ENCODE measurements around the gene PIGK.

PIGK gene

DNA sequence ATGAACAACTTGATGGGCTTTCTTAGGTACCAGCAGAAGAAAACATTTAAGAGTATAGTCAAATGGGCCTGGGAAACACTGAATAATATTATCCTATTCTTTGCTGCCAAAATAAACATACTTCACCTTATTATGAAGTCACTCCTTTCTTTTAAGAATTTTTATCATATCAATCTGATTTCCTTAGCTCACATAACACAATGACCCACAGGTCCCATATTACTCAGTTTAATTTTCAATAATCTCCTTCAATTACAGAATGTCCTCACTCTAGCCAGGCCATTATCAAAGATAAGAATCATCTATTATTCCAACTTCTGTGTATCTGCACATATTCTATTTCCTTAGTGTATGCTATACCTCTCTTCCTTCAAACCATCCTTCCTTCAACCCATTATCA is 63.0 kb downstream of the PIGK start:
- Histone ChIP-seq H3K9ac (ENCODE audit: low read depth, low read length) (no peak overlapping the region), H3K36me3 (ENCODE audit: control insufficient read depth, insufficient read depth, low read length) (peaks cover 16% of the 10 kb centered on the region; the same call in 1 of the 2 replicates), H3K9me3 (ENCODE audit: control insufficient read depth, insufficient read depth, low read length) (peaks cover 4% of the 10 kb centered on the region; the same call in 1 of the 2 replicates), H3K27me3 (ENCODE audit: control insufficient read depth, insufficient read depth, low read length) (no peaks in the 10 kb centered on the region), H3K4me3 (ENCODE audit: low read depth, low read length) (no peak overlapping the region), H3K4me1 (ENCODE audit: control insufficient read depth, insufficient read depth, low read length) (no peaks in the 10 kb centered on the region), H3K27ac (ENCODE audit: low read depth, low read length) (no peak overlapping the region)

DNA sequence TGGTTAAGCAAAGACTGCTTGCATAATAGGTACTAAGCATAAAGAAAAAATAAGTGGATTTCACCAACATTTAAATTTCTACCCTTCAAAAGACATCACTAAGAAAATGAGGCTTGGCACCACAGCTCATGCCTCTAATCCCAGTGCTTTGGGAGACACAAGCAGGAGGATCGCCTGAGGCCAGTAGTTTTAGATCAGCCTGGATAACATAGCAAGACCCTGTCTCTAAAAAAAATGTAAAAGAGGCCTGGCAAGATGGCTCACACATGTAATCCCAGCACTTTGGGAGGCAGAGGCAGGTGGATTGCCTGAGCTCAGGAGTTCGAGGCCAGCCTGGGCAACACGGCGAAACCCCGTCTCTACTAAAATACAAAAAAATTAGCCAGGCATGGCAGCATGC is 73.0 kb downstream of the PIGK start:
- Histone ChIP-seq H3K4me3 (ENCODE audit: low read depth, low read length) (no peak overlapping the region), H3K9ac (ENCODE audit: low read depth, low read length) (no peak overlapping the region), H3K36me3 (ENCODE audit: control insufficient read depth, insufficient read depth, low read length) (no peaks in the 10 kb centered on the region)

GRCh38 chr1:77143529-77144121 is 75.6 kb downstream of the PIGK start:
- H3K9ac ChIP-seq (ENCODE audit: low read depth, low read length), result no peak overlapping the region
- no peaks in the 10 kb centered on the region for H3K36me3 ChIP-seq (ENCODE audit: control insufficient read depth, insufficient read depth, low read length)
- H3K27ac ChIP-seq (ENCODE audit: low read depth, low read length), result no peak overlapping the region

More for the DNA sequence above, 73.0 kb downstream of the PIGK start:
- Histone ChIP-seq H3K27ac (ENCODE audit: low read depth, low read length) (no peak overlapping the region), H3K4me1 (ENCODE audit: control insufficient read depth, insufficient read depth, low read length) (no peaks in the 10 kb centered on the region), H3K27me3 (ENCODE audit: control insufficient read depth, insufficient read depth, low read length) (no peaks in the 10 kb centered on the region), H3K9me3 (ENCODE audit: control insufficient read depth, insufficient read depth, low read length) (no peaks in the 10 kb centered on the region)

DNA sequence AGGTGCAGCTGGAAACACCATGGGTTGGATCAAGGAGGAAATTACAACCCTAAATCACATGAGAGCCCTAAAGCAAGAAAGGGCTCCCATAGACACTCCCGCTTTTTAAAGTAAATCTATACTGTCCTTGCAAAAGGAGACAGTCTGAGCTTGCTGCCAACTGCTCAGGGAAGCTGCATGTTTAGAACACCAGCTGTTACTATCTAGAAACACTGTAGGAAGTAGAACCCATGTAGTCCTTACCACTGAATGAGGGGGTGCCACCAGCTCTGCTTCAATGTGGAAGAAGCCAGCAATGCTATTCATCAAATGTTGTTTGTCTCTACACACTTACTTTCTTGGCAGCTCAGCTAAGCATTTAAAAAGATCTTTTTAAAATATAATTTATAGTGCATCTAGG is 79.8 kb downstream of the PIGK start:
- Histone ChIP-seq H3K9ac (ENCODE audit: low read depth, low read length) (no peak overlapping the region), H3K27me3 (ENCODE audit: control insufficient read depth, insufficient read depth, low read length) (no peaks in the 10 kb centered on the region), H3K9me3 (ENCODE audit: control insufficient read depth, insufficient read depth, low read length) (no peaks in the 10 kb centered on the region), H3K4me1 (ENCODE audit: control insufficient read depth, insufficient read depth, low read length) (no peaks in the 10 kb centered on the region), H3K4me3 (ENCODE audit: low read depth, low read length) (no peak overlapping the region), H3K36me3 (ENCODE audit: control insufficient read depth, insufficient read depth, low read length) (no peaks in the 10 kb centered on the region), H3K27ac (ENCODE audit: low read depth, low read length) (no peak overlapping the region)

More at GRCh38 chr1:77143529-77144121, 75.6 kb downstream of the PIGK start:
- H3K9me3 ChIP-seq (ENCODE audit: control insufficient read depth, insufficient read depth, low read length), result no peaks in the 10 kb centered on the region
- no peaks in the 10 kb centered on the region for H3K27me3 ChIP-seq (ENCODE audit: control insufficient read depth, insufficient read depth, low read length)
- H3K4me3 ChIP-seq (ENCODE audit: low read depth, low read length), result no peak overlapping the region
- H3K4me1 ChIP-seq (ENCODE audit: control insufficient read depth, insufficient read depth, low read length), result no peaks in the 10 kb centered on the region

DNA sequence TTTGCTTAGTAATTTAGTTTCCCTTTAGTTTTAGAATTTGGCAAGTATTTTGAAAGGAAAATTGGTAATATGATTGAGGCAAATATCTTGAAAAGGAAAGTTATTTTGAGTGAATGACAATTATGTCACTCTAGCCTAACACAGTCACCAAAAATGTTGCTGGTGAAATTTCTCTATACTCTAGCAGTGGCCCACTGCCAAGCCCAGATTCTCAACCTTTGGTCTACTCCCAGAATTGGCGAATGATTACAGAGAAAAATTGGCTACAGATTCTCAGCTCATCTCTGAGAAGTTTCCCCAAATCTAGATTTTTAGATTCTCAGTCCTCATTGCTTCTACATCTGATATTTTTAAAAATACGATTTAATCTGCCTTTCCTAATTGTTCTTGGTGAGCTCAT is 84.9 kb downstream of the PIGK start:
- Histone ChIP-seq H3K36me3 (ENCODE audit: control insufficient read depth, insufficient read depth, low read length) (no peaks in the 10 kb centered on the region), H3K27me3 (ENCODE audit: control insufficient read depth, insufficient read depth, low read length) (no peaks in the 10 kb centered on the region), H3K4me3 (ENCODE audit: low read depth, low read length) (no peak overlapping the region), H3K27ac (ENCODE audit: low read depth, low read length) (no peak overlapping the region), H3K4me1 (ENCODE audit: control insufficient read depth, insufficient read depth, low read length) (no peaks in the 10 kb centered on the region), H3K9me3 (ENCODE audit: control insufficient read depth, insufficient read depth, low read length) (no peaks in the 10 kb centered on the region), H3K9ac (ENCODE audit: low read depth, low read length) (no peak overlapping the region)

GRCh38 chr1:77133731-77134358 is 85.4 kb downstream of the PIGK start:
- no peaks in the 10 kb centered on the region for H3K36me3 ChIP-seq (ENCODE audit: control insufficient read depth, insufficient read depth, low read length)
- H3K27me3 ChIP-seq (ENCODE audit: control insufficient read depth, insufficient read depth, low read length), result no peaks in the 10 kb centered on the region
- H3K9me3 ChIP-seq (ENCODE audit: control insufficient read depth, insufficient read depth, low read length), result no peaks in the 10 kb centered on the region
- H3K9ac ChIP-seq (ENCODE audit: low read depth, low read length), result no peak overlapping the region
- no peak overlapping the region for H3K27ac ChIP-seq (ENCODE audit: low read depth, low read length)
- H3K4me1 ChIP-seq (ENCODE audit: control insufficient read depth, insufficient read depth, low read length), result no peaks in the 10 kb centered on the region
- H3K4me3 ChIP-seq (ENCODE audit: low read depth, low read length), result no peak overlapping the region

DNA sequence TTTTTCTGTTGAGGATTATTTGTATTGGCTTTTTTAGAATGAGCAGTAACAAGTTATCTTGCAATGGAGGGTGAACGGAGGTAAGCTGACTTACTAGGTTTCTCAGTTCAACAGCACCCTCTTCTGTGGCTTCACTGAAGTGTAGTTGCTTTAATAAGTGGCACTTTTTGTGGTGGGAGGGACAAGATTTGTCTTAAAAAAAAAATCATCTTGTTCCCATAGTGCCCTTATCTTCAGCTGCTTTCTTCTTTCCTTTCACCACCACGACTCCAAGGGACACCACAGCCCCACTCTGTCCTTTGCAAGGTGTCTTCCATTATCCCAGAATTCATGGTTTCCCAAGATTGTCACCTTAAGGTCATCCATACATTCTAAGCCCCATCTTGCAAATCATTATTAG is 92.9 kb downstream of the PIGK start:
- Histone ChIP-seq H3K9me3 (ENCODE audit: control insufficient read depth, insufficient read depth, low read length) (no peaks in the 10 kb centered on the region), H3K4me1 (ENCODE audit: control insufficient read depth, insufficient read depth, low read length) (0 out of 2 replicates have a peak, but pooled peaks cover 3% of the 10 kb centered on the region), H3K27ac (ENCODE audit: low read depth, low read length) (no peak overlapping the region), H3K27me3 (ENCODE audit: control insufficient read depth, insufficient read depth, low read length) (no peaks in the 10 kb centered on the region), H3K9ac (ENCODE audit: low read depth, low read length) (no peak overlapping the region), H3K4me3 (ENCODE audit: low read depth, low read length) (no peak overlapping the region), H3K36me3 (ENCODE audit: control insufficient read depth, insufficient read depth, low read length) (no peaks in the 10 kb centered on the region)

DNA sequence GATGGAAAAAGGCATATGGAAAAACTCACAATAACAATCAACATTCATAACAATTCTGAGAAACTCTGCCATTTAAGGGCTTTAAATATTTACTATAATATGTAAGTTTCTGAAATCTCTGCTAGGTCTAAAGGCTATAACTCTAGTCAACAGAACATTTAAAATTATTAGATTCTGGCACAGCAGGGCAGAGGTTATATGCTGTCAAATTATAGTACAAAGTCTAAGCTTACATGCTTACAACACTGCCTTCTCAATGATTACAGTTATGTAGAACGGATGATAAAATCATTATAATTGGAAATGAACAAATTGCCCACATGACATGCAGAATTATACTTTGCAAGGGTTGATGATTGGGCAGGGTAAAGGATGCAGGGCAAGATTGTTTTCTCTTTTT is 97.7 kb downstream of the PIGK start:
- no peaks in the 10 kb centered on the region for H3K9me3 ChIP-seq (ENCODE audit: control insufficient read depth, insufficient read depth, low read length)

DNA sequence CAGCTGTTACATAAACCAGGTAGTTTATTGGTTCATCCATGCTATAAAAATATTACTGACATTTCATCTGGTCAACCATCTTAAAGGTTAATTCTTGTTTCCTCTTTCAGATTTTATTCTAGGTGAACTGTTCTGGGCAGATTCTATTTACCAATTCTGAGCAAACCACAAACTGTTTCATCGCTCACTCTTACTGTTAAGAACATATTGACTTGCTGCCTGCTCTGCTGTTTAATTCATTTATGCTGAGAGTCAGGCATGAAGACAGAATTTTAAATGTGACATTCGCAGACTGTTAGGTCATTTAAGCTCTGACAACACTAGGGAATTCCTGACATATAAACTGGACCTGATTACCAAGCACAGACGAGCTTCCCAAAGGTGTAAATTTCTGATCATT is 98.3 kb downstream of the PIGK start:
- Histone ChIP-seq H3K9me3 (ENCODE audit: control insufficient read depth, insufficient read depth, low read length) (no peaks in the 10 kb centered on the region), H3K36me3 (ENCODE audit: control insufficient read depth, insufficient read depth, low read length) (no peaks in the 10 kb centered on the region), H3K4me3 (ENCODE audit: low read depth, low read length) (no peak overlapping the region), H3K4me1 (ENCODE audit: control insufficient read depth, insufficient read depth, low read length) (0 out of 2 replicates have a peak, but pooled peaks cover 3% of the 10 kb centered on the region), H3K9ac (ENCODE audit: low read depth, low read length) (no peak overlapping the region), H3K27me3 (ENCODE audit: control insufficient read depth, insufficient read depth, low read length) (no peaks in the 10 kb centered on the region), H3K27ac (ENCODE audit: low read depth, low read length) (no peak overlapping the region)

More for the DNA sequence above, 97.7 kb downstream of the PIGK start:
- H3K4me3 ChIP-seq (ENCODE audit: low read depth, low read length), result no peak overlapping the region
- H3K9ac ChIP-seq (ENCODE audit: low read depth, low read length), result no peak overlapping the region
- 0 out of 2 replicates have a peak, but pooled peaks cover 3% of the 10 kb centered on the region for H3K4me1 ChIP-seq (ENCODE audit: control insufficient read depth, insufficient read depth, low read length)
- H3K36me3 ChIP-seq (ENCODE audit: control insufficient read depth, insufficient read depth, low read length), result no peaks in the 10 kb centered on the region
- no peak overlapping the region for H3K27ac ChIP-seq (ENCODE audit: low read depth, low read length)
- no peaks in the 10 kb centered on the region for H3K27me3 ChIP-seq (ENCODE audit: control insufficient read depth, insufficient read depth, low read length)

- Histone ChIP-seq H3K4me3 (ENCODE audit: low read depth, low read length) (no peak overlapping the region), H3K4me1 (ENCODE audit: control insufficient read depth, insufficient read depth, low read length) (0 out of 2 replicates have a peak, but pooled peaks cover 3% of the 10 kb centered on the region), H3K27ac (ENCODE audit: low read depth, low read length) (no peak overlapping the region), H3K27me3 (ENCODE audit: control insufficient read depth, insufficient read depth, low read length) (no peaks in the 10 kb centered on the region), H3K9me3 (ENCODE audit: control insufficient read depth, insufficient read depth, low read length) (no peaks in the 10 kb centered on the region), H3K9ac (ENCODE audit: low read depth, low read length) (no peak overlapping the region), H3K36me3 (ENCODE audit: control insufficient read depth, insufficient read depth, low read length) (no peaks in the 10 kb centered on the region)
These were observed 100.5 kb downstream of the PIGK start for GRCh38 chr1:77118712-77119111.

DNA sequence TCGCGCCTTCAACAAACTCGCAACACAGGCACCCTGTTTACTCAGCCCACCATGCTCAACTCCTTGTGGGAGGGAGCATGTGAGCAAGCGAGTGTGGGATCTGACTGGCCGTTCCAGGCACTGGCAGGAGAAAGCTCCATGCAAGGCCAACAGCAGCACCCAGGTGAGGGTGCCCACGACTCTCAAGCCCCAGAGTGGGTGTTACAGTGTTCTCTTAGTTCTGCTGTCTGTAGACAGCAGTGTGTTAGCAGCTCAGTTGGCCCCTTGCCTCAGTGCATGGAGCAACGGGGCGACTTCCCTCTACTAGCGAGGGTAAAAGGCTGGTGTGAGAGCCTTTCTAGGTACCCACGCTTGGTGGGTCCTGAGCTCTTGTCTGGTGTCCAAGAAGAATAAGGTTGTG is 114.6 kb downstream of the PIGK start:
- Histone ChIP-seq H3K9me3 (ENCODE audit: control insufficient read depth, insufficient read depth, low read length) (no peaks in the 10 kb centered on the region), H3K36me3 (ENCODE audit: control insufficient read depth, insufficient read depth, low read length) (no peaks in the 10 kb centered on the region), H3K4me3 (ENCODE audit: low read depth, low read length) (no peak overlapping the region), H3K4me1 (ENCODE audit: control insufficient read depth, insufficient read depth, low read length) (no peaks in the 10 kb centered on the region), H3K27me3 (ENCODE audit: control insufficient read depth, insufficient read depth, low read length) (no peaks in the 10 kb centered on the region), H3K9ac (ENCODE audit: low read depth, low read length) (no peak overlapping the region), H3K27ac (ENCODE audit: low read depth, low read length) (no peak overlapping the region)

All from HUES48 (cell line).